ENCODE measurements around the gene EN1. TPM values are rescaled to one million over a fixed set of nuclear protein-coding genes. Genes with fewer than 3 reads are reported as not detected.

EN1 gene
- total and polyA plus RNA-seq, 12 donors: 0.03 to 0.98 (median 0.39) TPM; not detected in 5

DNA sequence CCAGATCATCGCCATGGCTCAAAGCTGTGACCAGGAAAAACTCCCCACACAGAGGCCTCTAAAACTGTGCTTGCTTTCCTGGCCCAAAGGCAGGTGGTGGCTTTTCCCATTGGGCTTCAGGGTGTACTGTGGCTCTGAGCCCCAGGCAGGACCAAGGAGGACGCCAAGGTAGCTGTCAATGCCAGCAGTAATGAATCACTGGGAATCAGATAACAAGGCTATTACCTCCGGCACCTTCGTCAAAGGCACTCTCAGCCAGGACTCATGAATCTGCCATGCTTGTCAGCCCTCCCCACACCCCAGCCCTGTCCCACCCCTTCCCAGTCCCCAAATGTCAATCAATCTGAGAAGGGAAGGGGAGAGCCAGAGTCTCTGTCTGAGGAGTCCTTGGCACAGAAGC is 27.9 kb upstream of the EN1 start:
- Histone ChIP-seq H3K9me3 (replicated peaks in 1 of 3) (no peaks in the 10 kb centered on the region), H3K4me3 (no peak overlapping the region), H3K4me1 (replicated peaks in 1 of 2) (no peaks in the 10 kb centered on the region), H3K27me3 (peaks cover 30% of the 10 kb centered on the region), H3K27ac (no peak overlapping the region), H3K36me3 (replicated peaks in 1 of 2) (no peaks in the 10 kb centered on the region)
- intact Hi-C loops (cut with DNase I): no loop called here
- TF ChIP-seq POLR2A (IDR thresholded peaks at IDR 0.05) (no peak), CTCF (IDR thresholded peaks at IDR 0.05) (no peak)
- WGBS, 4 donors: 20 to 33% (median 31%) methylated on average over 3 to 4 of the region's 4 CpGs
- no peak for DNase-seq

DNA sequence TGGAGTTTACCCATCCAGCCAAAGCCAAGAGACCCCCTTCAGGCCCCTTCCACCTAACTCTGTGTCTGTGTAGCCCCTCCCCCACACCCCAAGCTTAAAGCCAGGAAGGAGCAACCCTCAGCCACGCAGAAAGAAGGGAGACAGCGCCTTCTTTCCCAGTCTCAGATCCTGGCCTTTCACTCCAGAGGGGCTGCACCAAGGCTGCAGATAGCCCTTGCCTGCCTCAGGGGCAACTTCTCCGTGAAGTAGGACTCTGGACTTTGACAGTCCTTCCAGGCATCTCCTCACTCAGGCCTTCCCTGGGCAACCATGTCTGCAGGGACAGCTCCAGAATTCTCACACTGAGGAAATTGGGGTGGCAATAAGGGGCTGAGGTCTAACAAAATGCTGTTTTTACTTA is 26.9 kb upstream of the EN1 start:
- H3K36me3 ChIP-seq (replicated peaks in 1 of 2): no peaks in the 10 kb centered on the region
- H3K27ac ChIP-seq: no peak overlapping the region
- no peaks in the 10 kb centered on the region for H3K9me3 ChIP-seq (replicated peaks in 1 of 3)
- no peaks in the 10 kb centered on the region for H3K4me1 ChIP-seq (replicated peaks in 1 of 2)
- H3K27me3 ChIP-seq: peaks cover 25% of the 10 kb centered on the region
- 46 to 100% (median 68%) methylated on average over 1 to 3 of the region's 3 CpGs for WGBS, 4 donors
- TF ChIP-seq CTCF (IDR thresholded peaks at IDR 0.05): no peak
- TF ChIP-seq POLR2A (IDR thresholded peaks at IDR 0.05): no peak
- H3K4me3 ChIP-seq: no peak overlapping the region
- DNase-seq: no peak
- intact Hi-C loops (cut with DNase I): no loop called here

DNA sequence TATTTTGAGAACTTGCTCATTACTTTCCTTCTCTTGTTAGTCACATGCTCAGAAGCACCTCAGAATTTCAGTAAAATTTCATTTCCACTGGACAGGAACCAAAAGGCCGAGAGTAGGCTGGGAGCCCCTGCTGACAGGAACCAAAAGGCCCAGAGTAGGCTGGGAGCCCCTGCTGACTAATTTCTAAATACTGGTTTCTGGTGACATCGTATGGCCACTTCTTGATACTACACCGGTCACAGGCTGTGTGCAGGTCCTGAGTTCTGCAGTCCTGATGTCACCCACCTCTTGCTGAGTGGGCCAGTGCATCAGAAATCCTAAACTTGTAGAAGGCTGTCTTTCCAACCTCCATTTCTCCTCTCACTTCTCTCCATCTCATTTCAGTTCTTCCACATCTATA is 17.7 kb upstream of the EN1 start:
- Histone ChIP-seq H3K27me3 (peaks cover 24% of the 10 kb centered on the region), H3K36me3 (replicated peaks in 1 of 2) (no peaks in the 10 kb centered on the region), H3K4me3 (no peak overlapping the region), H3K27ac (no peak overlapping the region), H3K4me1 (replicated peaks in 1 of 2) (no peaks in the 10 kb centered on the region), H3K9me3 (replicated peaks in 1 of 3) (no peaks in the 10 kb centered on the region)
- WGBS, 4 donors: 8 to 14% (median 10%) methylated on average over 3 of the region's 3 CpGs
- peak in 4 of 7 donors; percentile 35 to 58 (median 44) for DNase-seq
- intact Hi-C loops (cut with DNase I): no loop called here
- no peak for TF ChIP-seq POLR2A (IDR thresholded peaks at IDR 0.05)
- peak; percentile 18 to 63 (median 52) for TF ChIP-seq CTCF (IDR thresholded peaks at IDR 0.05)

DNA sequence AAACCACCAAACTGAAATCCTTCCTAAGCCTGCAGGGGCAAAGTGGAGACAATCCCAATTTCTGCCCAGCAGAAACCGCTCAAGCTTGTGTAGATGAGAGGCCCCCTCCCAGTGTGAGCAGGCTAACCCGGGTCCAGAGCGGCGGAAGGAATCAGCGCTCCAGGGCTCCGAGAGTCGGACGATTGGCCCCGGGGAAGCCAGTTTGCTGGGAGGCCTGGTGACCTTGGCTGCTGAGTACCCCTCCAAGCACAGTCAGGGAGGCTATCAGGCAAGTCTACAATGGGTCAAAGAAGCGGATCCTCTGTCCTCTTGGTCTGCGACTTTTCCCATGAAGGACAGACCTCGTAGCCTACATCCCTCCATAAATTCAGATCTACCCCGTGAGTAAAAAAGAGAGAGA is 16.8 kb upstream of the EN1 start:
- DNase-seq: no peak
- Histone ChIP-seq H3K27me3 (peaks cover 31% of the 10 kb centered on the region), H3K9me3 (replicated peaks in 1 of 3) (no peaks in the 10 kb centered on the region), H3K4me1 (replicated peaks in 1 of 2) (no peaks in the 10 kb centered on the region), H3K36me3 (replicated peaks in 1 of 2) (no peaks in the 10 kb centered on the region), H3K4me3 (no peak overlapping the region), H3K27ac (no peak overlapping the region)
- intact Hi-C loops (cut with DNase I): no loop called here
- TF ChIP-seq POLR2A (IDR thresholded peaks at IDR 0.05) (no peak), CTCF (IDR thresholded peaks at IDR 0.05) (no peak)
- WGBS, 4 donors: 71 to 91% (median 82%) methylated on average over 13 of the region's 13 CpGs
